ENCODE measurements around the gene TMEM202. TPM values are rescaled to one million over a fixed set of nuclear protein-coding genes. Genes with fewer than 3 reads are reported as not detected.

Gene TMEM202
- total and polyA plus RNA-seq, 2 of the 13 experiments (the other 11 are each of a cell fraction or from before 2014, with no cell fraction given), result not detected

DNA sequence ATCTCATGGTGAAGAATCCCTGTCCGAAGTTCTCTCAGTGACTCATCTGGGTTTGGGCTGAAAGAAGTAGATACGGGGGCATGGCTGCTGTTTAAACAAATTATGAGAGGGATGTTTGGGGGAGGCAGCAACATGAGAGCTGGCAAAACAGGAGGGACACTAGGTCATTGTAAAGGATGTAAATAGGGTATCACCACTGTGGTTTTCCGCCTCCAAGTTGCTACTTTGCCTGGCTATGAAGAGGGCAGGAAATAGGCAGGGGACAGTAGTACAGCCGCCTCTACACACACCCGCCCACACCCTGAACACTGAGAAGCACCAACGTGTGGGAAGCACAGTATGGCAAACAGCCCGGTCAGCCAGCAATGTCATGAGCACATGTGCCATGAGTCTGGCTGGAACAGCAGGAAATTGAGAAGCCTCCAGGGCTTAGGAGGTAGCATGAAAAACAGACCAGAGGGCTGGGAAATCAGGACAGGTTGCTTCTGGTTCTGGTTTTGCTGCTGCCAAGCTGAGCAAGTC is 39.4 kb upstream of the TMEM202 start (continued):
- TF ChIP-seq, protein P1, sequence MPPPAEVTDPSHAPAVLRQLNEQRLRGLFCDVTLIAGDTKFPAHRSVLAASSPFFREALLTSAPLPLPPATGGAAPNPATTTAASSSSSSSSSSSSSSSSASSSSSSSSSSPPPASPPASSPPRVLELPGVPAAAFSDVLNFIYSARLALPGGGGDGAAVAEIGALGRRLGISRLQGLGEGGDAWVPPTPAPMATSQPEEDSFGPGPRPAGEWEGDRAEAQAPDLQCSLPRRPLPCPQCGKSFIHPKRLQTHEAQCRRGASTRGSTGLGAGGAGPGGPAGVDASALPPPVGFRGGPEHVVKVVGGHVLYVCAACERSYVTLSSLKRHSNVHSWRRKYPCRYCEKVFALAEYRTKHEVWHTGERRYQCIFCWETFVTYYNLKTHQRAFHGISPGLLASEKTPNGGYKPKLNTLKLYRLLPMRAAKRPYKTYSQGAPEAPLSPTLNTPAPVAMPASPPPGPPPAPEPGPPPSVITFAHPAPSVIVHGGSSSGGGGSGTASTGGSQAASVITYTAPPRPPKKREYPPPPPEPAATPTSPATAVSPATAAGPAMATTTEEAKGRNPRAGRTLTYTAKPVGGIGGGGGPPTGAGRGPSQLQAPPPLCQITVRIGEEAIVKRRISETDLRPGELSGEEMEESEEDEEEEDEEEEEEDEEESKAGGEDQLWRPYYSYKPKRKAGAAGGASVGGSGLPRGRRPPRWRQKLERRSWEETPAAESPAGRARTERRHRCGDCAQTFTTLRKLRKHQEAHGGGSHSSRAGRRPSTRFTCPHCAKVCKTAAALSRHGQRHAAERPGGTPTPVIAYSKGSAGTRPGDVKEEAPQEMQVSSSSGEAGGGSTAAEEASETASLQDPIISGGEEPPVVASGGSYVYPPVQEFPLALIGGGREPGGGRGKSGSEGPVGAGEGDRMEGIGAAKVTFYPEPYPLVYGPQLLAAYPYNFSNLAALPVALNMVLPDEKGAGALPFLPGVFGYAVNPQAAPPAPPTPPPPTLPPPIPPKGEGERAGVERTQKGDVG (CRISPR knock-in tag; IDR thresholded peaks at IDR 0.05; ENCODE audit: borderline replicate concordance), result peak; percentile 79; the same call in 1 of the 2 replicates
- TF ChIP-seq ZNF616 (CRISPR knock-in tag; IDR thresholded peaks at IDR 0.05; ENCODE audit: low read depth) (no peak), RXRB (CRISPR knock-in tag; IDR thresholded peaks at IDR 0.05; ENCODE audit: borderline replicate concordance) (0 out of 2 replicates have a peak, but pooled peaks have one; percentile 13), ZNF83 (CRISPR knock-in tag; IDR thresholded peaks at IDR 0.05; ENCODE audit: borderline replicate concordance) (no peak), PHF21A (CRISPR knock-in tag; IDR thresholded peaks at IDR 0.05) (peak; percentile 46; the same call in 1 of the 2 replicates), RXRA (CRISPR knock-in tag; IDR thresholded peaks at IDR 0.05) (0 out of 2 replicates have a peak, but pooled peaks have one; percentile 35), SAP130 (CRISPR knock-in tag; IDR thresholded peaks at IDR 0.05; ENCODE audit: low read depth) (peak; percentile 58), POLR2G (IDR thresholded peaks at IDR 0.05; ENCODE audit: low read depth, low read length) (peak; percentile 61; the same call in 1 of the 2 replicates), XRCC5 (optimal IDR thresholded peaks at IDR 0.05; ENCODE audit: low read length) (peak; percentile 29), ETV5 (CRISPR knock-in tag; IDR thresholded peaks at IDR 0.05; ENCODE audit: borderline replicate concordance) (peak; percentile 29; the same call in 1 of the 2 replicates), ZBTB38 (CRISPR knock-in tag; IDR thresholded peaks at IDR 0.05) (peak; percentile 88), ZNF552 (CRISPR knock-in tag; IDR thresholded peaks at IDR 0.05; ENCODE audit: borderline replicate concordance) (no peak), RELA (CRISPR knock-in tag; IDR thresholded peaks at IDR 0.05) (no peak)
- TF ChIP-seq, protein P2, sequence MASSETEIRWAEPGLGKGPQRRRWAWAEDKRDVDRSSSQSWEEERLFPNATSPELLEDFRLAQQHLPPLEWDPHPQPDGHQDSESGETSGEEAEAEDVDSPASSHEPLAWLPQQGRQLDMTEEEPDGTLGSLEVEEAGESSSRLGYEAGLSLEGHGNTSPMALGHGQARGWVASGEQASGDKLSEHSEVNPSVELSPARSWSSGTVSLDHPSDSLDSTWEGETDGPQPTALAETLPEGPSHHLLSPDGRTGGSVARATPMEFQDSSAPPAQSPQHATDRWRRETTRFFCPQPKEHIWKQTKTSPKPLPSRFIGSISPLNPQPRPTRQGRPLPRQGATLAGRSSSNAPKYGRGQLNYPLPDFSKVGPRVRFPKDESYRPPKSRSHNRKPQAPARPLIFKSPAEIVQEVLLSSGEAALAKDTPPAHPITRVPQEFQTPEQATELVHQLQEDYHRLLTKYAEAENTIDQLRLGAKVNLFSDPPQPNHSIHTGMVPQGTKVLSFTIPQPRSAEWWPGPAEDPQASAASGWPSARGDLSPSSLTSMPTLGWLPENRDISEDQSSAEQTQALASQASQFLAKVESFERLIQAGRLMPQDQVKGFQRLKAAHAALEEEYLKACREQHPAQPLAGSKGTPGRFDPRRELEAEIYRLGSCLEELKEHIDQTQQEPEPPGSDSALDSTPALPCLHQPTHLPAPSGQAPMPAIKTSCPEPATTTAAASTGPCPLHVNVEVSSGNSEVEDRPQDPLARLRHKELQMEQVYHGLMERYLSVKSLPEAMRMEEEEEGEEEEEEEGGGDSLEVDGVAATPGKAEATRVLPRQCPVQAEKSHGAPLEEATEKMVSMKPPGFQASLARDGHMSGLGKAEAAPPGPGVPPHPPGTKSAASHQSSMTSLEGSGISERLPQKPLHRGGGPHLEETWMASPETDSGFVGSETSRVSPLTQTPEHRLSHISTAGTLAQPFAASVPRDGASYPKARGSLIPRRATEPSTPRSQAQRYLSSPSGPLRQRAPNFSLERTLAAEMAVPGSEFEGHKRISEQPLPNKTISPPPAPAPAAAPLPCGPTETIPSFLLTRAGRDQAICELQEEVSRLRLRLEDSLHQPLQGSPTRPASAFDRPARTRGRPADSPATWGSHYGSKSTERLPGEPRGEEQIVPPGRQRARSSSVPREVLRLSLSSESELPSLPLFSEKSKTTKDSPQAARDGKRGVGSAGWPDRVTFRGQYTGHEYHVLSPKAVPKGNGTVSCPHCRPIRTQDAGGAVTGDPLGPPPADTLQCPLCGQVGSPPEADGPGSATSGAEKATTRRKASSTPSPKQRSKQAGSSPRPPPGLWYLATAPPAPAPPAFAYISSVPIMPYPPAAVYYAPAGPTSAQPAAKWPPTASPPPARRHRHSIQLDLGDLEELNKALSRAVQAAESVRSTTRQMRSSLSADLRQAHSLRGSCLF (CRISPR knock-in tag; IDR thresholded peaks at IDR 0.05; ENCODE audit: borderline replicate concordance), result no peak
- TF ChIP-seq, protein P3, sequence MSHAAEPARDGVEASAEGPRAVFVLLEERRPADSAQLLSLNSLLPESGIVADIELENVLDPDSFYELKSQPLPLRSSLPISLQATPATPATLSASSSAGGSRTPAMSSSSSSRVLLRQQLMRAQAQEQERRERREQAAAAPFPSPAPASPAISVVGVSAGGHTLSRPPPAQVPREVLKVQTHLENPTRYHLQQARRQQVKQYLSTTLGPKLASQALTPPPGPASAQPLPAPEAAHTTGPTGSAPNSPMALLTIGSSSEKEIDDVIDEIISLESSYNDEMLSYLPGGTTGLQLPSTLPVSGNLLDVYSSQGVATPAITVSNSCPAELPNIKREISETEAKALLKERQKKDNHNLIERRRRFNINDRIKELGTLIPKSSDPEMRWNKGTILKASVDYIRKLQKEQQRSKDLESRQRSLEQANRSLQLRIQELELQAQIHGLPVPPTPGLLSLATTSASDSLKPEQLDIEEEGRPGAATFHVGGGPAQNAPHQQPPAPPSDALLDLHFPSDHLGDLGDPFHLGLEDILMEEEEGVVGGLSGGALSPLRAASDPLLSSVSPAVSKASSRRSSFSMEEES (CRISPR knock-in tag; IDR thresholded peaks at IDR 0.05), result no peak
- TF ChIP-seq, protein P4, sequence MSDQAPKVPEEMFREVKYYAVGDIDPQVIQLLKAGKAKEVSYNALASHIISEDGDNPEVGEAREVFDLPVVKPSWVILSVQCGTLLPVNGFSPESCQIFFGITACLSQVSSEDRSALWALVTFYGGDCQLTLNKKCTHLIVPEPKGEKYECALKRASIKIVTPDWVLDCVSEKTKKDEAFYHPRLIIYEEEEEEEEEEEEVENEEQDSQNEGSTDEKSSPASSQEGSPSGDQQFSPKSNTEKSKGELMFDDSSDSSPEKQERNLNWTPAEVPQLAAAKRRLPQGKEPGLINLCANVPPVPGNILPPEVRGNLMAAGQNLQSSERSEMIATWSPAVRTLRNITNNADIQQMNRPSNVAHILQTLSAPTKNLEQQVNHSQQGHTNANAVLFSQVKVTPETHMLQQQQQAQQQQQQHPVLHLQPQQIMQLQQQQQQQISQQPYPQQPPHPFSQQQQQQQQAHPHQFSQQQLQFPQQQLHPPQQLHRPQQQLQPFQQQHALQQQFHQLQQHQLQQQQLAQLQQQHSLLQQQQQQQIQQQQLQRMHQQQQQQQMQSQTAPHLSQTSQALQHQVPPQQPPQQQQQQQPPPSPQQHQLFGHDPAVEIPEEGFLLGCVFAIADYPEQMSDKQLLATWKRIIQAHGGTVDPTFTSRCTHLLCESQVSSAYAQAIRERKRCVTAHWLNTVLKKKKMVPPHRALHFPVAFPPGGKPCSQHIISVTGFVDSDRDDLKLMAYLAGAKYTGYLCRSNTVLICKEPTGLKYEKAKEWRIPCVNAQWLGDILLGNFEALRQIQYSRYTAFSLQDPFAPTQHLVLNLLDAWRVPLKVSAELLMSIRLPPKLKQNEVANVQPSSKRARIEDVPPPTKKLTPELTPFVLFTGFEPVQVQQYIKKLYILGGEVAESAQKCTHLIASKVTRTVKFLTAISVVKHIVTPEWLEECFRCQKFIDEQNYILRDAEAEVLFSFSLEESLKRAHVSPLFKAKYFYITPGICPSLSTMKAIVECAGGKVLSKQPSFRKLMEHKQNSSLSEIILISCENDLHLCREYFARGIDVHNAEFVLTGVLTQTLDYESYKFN (CRISPR knock-in tag; conservative IDR thresholded peaks at IDR 0.05), result peak; percentile 33

Data from HepG2 (cell line).